Uterus (tissue), 2 donors: ENCODE measurements around the gene LPGAT1.

Experiments used
- POLR2A ChIP-seq, 2 donors: fragments of 450-650 bp; IDR thresholded peaks; one replicate each; pipeline ENCODE4 v1.6.1; 2016; ENCODE audit warnings: antibody characterized with exemption in 2 of 2, mild to moderate bottlenecking in 1 of 2, moderate library complexity in 1 of 2
- TF ChIP-seq, protein P1 (sequence below), 4 experiments: fragments of 200-600 bp in 2 of 4; fragments of 450-650 bp in 2 of 4; sonication (generic) in 2 of 4; IDR thresholded peaks; one replicate each; pipeline ENCODE4 v1.5.1; 2016 to 2019; ENCODE audit warnings: antibody characterized with exemption in 4 of 4, mild to moderate bottlenecking in 2 of 4, moderate library complexity in 1 of 4

DNA sequence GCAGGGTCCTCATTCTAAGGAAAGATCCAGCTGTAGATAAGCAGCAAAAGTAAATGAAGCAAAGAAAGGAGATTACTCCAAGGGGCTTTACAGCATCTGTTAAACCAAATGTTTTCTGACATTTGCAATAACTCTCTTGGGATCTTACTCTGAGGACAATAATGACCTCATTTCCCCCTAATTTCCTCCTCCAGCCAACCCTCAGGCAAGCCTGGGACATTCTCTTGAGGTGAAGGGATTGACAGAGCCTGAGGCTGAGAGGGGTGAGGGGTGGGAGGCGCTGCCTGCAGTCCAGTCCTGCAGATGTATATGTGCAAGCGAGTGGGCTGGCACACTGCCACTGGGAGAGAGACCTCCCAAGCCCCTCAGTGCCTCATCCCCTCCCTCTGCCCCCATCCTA, 114.6 kb downstream of the LPGAT1 start:
- TF ChIP-seq, protein P1, sequence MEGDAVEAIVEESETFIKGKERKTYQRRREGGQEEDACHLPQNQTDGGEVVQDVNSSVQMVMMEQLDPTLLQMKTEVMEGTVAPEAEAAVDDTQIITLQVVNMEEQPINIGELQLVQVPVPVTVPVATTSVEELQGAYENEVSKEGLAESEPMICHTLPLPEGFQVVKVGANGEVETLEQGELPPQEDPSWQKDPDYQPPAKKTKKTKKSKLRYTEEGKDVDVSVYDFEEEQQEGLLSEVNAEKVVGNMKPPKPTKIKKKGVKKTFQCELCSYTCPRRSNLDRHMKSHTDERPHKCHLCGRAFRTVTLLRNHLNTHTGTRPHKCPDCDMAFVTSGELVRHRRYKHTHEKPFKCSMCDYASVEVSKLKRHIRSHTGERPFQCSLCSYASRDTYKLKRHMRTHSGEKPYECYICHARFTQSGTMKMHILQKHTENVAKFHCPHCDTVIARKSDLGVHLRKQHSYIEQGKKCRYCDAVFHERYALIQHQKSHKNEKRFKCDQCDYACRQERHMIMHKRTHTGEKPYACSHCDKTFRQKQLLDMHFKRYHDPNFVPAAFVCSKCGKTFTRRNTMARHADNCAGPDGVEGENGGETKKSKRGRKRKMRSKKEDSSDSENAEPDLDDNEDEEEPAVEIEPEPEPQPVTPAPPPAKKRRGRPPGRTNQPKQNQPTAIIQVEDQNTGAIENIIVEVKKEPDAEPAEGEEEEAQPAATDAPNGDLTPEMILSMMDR (IDR thresholded peaks at IDR 0.05), result no peak
- no peak for TF ChIP-seq POLR2A (IDR thresholded peaks at IDR 0.05)
